ENCODE data around the gene EGLN1. TPM values are rescaled to one million over a fixed set of nuclear protein-coding genes. Genes with fewer than 3 reads are reported as not detected.
A peak's percentile ranks its signal among the peaks of the same experiment; 100 is the strongest.

EGLN1 gene
- total and polyA plus RNA-seq, 3 donors from 2014 or later, result 30.5 to 64.5 (median 47.7) TPM

DNA sequence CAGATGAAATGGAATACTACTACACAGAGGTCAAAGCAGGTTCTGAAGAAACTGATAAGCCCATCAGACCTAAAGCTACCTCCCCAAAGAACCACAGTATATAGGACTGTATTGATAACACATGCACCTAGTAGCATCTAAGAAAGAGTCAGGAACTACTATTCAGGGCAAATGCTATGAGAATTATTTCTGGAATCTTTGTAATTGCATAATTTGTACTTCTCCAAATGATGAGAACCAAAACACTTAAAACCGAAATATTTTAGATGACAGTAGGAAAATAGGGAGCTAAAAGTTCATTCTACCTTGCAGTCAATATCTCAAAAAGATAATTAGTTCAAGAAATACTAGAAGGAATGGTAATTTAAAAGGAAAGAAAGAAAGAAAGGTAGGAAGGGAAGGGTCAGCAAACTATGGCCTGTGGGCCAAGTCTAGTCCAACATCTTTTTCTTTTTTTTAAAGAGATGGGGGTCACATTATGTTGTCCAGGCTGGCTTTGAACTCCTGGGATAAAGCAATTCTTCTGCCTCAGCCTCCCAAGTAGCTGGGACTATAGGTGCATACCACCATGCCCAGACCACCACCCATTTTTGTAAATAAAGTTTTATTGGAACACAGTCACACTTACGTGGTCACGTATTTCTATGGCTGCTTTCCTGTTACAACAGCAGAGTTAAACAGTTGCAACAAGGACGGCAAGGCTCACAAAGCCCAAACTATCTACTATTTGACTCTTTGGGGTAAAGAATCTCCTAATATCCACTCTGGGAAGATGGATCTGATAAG lies 24.0 kb downstream of the EGLN1 start:
- no peak for DNase-seq
- H3K4me1 ChIP-seq, result peaks cover 20% of the 10 kb centered on the region
- no peaks in the 10 kb centered on the region for H3K36me3 ChIP-seq (ENCODE audit: low read depth, missing control alignments)
- no peak overlapping the region for H3K4me3 ChIP-seq
- WGBS, 2 donors, result 66 to 85% methylated on average over 4 of the region's 4 CpGs
- no peak overlapping the region for H3K27ac ChIP-seq
- intact Hi-C loops (cut with DNase I; ENCODE audit: low total_unique reads), result no loop called here
- no peak for TF ChIP-seq POLR2A (IDR thresholded peaks at IDR 0.05)
- TF ChIP-seq, protein P1, sequence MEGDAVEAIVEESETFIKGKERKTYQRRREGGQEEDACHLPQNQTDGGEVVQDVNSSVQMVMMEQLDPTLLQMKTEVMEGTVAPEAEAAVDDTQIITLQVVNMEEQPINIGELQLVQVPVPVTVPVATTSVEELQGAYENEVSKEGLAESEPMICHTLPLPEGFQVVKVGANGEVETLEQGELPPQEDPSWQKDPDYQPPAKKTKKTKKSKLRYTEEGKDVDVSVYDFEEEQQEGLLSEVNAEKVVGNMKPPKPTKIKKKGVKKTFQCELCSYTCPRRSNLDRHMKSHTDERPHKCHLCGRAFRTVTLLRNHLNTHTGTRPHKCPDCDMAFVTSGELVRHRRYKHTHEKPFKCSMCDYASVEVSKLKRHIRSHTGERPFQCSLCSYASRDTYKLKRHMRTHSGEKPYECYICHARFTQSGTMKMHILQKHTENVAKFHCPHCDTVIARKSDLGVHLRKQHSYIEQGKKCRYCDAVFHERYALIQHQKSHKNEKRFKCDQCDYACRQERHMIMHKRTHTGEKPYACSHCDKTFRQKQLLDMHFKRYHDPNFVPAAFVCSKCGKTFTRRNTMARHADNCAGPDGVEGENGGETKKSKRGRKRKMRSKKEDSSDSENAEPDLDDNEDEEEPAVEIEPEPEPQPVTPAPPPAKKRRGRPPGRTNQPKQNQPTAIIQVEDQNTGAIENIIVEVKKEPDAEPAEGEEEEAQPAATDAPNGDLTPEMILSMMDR (IDR thresholded peaks at IDR 0.05), result no peak
- no peaks in the 10 kb centered on the region for H3K27me3 ChIP-seq
- H3K9me3 ChIP-seq, result no peaks in the 10 kb centered on the region

DNA sequence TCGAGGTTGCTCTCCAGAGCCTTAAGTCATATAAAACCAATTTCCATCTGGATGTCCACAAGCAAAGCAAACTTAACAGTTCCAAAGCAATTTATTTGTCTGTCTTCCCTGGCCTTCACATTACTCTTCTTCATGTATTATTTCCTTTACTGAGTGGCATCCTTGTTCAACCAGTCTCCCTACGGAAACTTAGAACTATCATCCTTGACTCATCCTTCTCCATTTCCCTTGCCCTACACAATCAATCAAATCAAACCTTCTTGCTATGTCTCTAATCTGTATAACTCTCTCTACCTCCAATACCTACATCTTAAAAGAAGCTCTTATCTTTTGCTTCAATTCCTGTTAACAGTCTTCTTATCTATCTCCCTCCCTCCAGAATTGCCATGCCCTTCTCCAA lies 25.4 kb downstream of the EGLN1 start:
- Histone ChIP-seq H3K4me1 (peaks cover 23% of the 10 kb centered on the region), H3K36me3 (ENCODE audit: low read depth, missing control alignments) (no peaks in the 10 kb centered on the region), H3K4me3 (no peak overlapping the region), H3K9me3 (no peaks in the 10 kb centered on the region), H3K27me3 (no peaks in the 10 kb centered on the region), H3K27ac (peak overlapping the region in 1 of 2 donors; percentile 35)
- WGBS, 2 donors, result 88 to 89% methylated on average over 2 of the region's 2 CpGs
- DNase-seq, result no peak
- TF ChIP-seq, protein P1 (IDR thresholded peaks at IDR 0.05), result no peak
- TF ChIP-seq POLR2A (IDR thresholded peaks at IDR 0.05), result no peak
- intact Hi-C loops (cut with DNase I; ENCODE audit: low total_unique reads), result no loop called here

DNA sequence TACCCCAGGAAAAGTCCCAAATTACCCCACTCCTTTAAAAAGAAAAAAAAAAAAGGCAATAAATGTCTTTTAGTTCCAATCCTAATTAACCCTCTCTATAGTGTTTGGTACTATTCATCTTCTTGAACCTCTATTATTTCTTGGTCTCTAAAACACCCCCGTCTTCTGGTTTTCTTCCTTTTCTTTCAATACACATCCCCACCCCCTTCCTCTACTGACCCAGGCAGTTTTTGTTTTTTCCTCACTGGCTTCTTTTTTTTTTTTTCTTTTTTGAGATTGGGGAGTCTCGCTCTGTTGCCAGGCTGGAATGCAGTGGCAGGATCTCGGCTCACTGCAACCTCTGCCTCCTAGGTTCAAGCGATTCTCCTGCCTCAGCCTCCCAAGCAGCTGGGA lies 26.1 kb downstream of the EGLN1 start:
- H3K4me1 ChIP-seq, result peaks cover 23% of the 10 kb centered on the region
- H3K9me3 ChIP-seq, result no peaks in the 10 kb centered on the region
- intact Hi-C loops (cut with DNase I; ENCODE audit: low total_unique reads), result no loop called here
- WGBS, 2 donors, result 82 to 95% methylated on average over 4 of the region's 4 CpGs
- no peaks in the 10 kb centered on the region for H3K36me3 ChIP-seq (ENCODE audit: low read depth, missing control alignments)
- H3K27me3 ChIP-seq, result no peaks in the 10 kb centered on the region
- no peak for TF ChIP-seq POLR2A (IDR thresholded peaks at IDR 0.05)
- TF ChIP-seq, protein P1 (IDR thresholded peaks at IDR 0.05), result no peak
- peak overlapping the region; percentile 9 to 50 for H3K27ac ChIP-seq
- DNase-seq, result no peak
- no peak overlapping the region for H3K4me3 ChIP-seq

DNA sequence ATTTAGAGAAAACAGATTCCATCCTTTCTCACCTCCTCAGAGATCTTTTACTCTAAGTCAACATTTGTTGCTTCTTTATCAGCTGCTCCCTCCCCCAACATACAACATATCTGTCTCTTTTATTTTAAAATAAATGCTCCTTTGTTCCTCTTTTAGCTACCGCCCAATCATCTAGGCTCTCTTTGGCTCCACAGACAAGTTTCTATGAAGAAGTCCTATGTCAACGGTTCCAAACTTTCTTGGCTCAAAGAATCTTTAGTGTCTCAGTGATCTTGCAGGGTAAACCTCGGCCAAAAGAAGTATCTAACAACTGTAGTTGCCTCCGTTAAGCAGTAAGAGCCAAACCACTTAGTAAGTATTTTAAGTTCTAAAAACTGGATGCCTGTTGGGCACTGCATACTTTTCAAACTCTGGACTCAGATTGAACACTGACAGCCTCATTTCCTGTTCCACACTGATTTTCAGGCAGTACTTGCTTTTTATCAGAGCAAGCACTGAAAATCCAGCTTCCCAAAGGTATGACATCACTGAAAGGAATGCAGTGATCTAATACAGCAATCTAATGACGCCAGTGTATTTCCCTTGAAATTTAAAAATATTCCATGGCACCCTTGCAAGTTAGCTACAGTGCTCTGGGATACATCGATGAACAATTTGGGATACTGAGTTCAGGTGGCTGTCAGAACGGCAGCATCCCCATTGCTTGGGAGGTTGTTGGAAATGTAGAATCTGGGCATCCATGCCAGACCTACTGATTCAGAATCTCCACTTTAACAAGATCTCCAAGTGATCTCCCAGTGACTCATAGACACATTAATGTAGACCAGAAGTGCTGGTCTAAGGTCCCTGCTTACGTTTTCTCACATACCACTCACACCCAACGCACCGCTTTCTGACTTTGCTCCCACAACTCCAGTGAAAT lies 26.8 kb downstream of the EGLN1 start:
- intact Hi-C loops (cut with DNase I; ENCODE audit: low total_unique reads), result no loop called here
- Histone ChIP-seq H3K27ac (peak overlapping the region; percentile 9 to 50), H3K4me3 (no peak overlapping the region), H3K36me3 (ENCODE audit: low read depth, missing control alignments) (no peaks in the 10 kb centered on the region), H3K9me3 (no peaks in the 10 kb centered on the region), H3K27me3 (no peaks in the 10 kb centered on the region), H3K4me1 (peaks cover 23% of the 10 kb centered on the region)
- no peak for TF ChIP-seq POLR2A (IDR thresholded peaks at IDR 0.05)
- TF ChIP-seq, protein P1 (IDR thresholded peaks at IDR 0.05), result no peak
- peak; percentile 53 for DNase-seq
- 49 to 57% methylated on average over 10 of the region's 10 CpGs for WGBS, 2 donors
